ENCODE results near the gene TMEM82.

TMEM82 gene

GRCh38 chr1:15758953-15759661 is 16.8 kb downstream of the TMEM82 start:
- TF ChIP-seq TAF1 (IDR thresholded peaks at IDR 0.05; ENCODE audit: low read depth), result peak; percentile 28; the same call in 1 of the 2 replicates
- TF ChIP-seq MAX (IDR thresholded peaks at IDR 0.05), result 0 out of 2 replicates have a peak, but pooled peaks have one; percentile 24
- no peak for TF ChIP-seq CREB1 (IDR thresholded peaks at IDR 0.05; ENCODE audit: low read depth)
- peak; percentile 83 for TF ChIP-seq ZBTB7A (IDR thresholded peaks at IDR 0.05; ENCODE audit: low read depth)

- TF ChIP-seq REST (IDR thresholded peaks at IDR 0.05; ENCODE audit: low read depth), result no peak
- TF ChIP-seq EGR1 (IDR thresholded peaks at IDR 0.05), result no peak
- no peak for TF ChIP-seq TAF1 (IDR thresholded peaks at IDR 0.05; ENCODE audit: low read depth)
- no peak for TF ChIP-seq NFIC (IDR thresholded peaks at IDR 0.05)
- TF ChIP-seq TEAD4 (IDR thresholded peaks at IDR 0.05), result no peak
- no peak for TF ChIP-seq ZBTB7A (IDR thresholded peaks at IDR 0.05; ENCODE audit: low read depth)
- TF ChIP-seq YY1 (IDR thresholded peaks at IDR 0.05; ENCODE audit: low read depth), result no peak
- no peak for TF ChIP-seq CREB1 (IDR thresholded peaks at IDR 0.05; ENCODE audit: low read depth)
- no peak for TF ChIP-seq CEBPB (IDR thresholded peaks at IDR 0.05)
- TF ChIP-seq EP300 (IDR thresholded peaks at IDR 0.05; ENCODE audit: borderline replicate concordance), result no peak
- no peak for TF ChIP-seq MAX (IDR thresholded peaks at IDR 0.05)
- TF ChIP-seq RAD21 (IDR thresholded peaks at IDR 0.05; ENCODE audit: low read depth), result no peak
- TF ChIP-seq FOXM1 (IDR thresholded peaks at IDR 0.05; ENCODE audit: borderline replicate concordance, low read depth), result no peak
- TF ChIP-seq TCF12 (IDR thresholded peaks at IDR 0.05; ENCODE audit: low read depth), result no peak
- TF ChIP-seq, protein P1, sequence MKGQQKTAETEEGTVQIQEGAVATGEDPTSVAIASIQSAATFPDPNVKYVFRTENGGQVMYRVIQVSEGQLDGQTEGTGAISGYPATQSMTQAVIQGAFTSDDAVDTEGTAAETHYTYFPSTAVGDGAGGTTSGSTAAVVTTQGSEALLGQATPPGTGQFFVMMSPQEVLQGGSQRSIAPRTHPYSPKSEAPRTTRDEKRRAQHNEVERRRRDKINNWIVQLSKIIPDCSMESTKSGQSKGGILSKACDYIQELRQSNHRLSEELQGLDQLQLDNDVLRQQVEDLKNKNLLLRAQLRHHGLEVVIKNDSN (IDR thresholded peaks at IDR 0.05), result no peak
These were observed 18.4 kb downstream of the TMEM82 start for GRCh38 chr1:15760520-15761211.

GRCh38 chr1:15761366-15762128 is 19.2 kb downstream of the TMEM82 start:
- TF ChIP-seq CEBPB (IDR thresholded peaks at IDR 0.05) (no peak), CREB1 (IDR thresholded peaks at IDR 0.05; ENCODE audit: low read depth) (no peak), NFIC (IDR thresholded peaks at IDR 0.05) (no peak), TCF12 (IDR thresholded peaks at IDR 0.05; ENCODE audit: low read depth) (no peak), TEAD4 (IDR thresholded peaks at IDR 0.05) (no peak), FOXM1 (IDR thresholded peaks at IDR 0.05; ENCODE audit: borderline replicate concordance, low read depth) (no peak), YY1 (IDR thresholded peaks at IDR 0.05; ENCODE audit: low read depth) (no peak), MAX (IDR thresholded peaks at IDR 0.05) (no peak), EP300 (IDR thresholded peaks at IDR 0.05; ENCODE audit: borderline replicate concordance) (no peak), RAD21 (IDR thresholded peaks at IDR 0.05; ENCODE audit: low read depth) (no peak)
- TF ChIP-seq, protein P1 (IDR thresholded peaks at IDR 0.05), result no peak

- TF ChIP-seq NFIC (IDR thresholded peaks at IDR 0.05) (no peak), TEAD4 (IDR thresholded peaks at IDR 0.05) (no peak), CEBPB (IDR thresholded peaks at IDR 0.05) (no peak), YY1 (IDR thresholded peaks at IDR 0.05; ENCODE audit: low read depth) (no peak), FOXM1 (IDR thresholded peaks at IDR 0.05; ENCODE audit: borderline replicate concordance, low read depth) (no peak), REST (IDR thresholded peaks at IDR 0.05; ENCODE audit: low read depth) (no peak), EGR1 (IDR thresholded peaks at IDR 0.05) (no peak), MAX (IDR thresholded peaks at IDR 0.05) (no peak), RAD21 (IDR thresholded peaks at IDR 0.05; ENCODE audit: low read depth) (no peak), EP300 (IDR thresholded peaks at IDR 0.05; ENCODE audit: borderline replicate concordance) (no peak), ZBTB7A (IDR thresholded peaks at IDR 0.05; ENCODE audit: low read depth) (no peak), TAF1 (IDR thresholded peaks at IDR 0.05; ENCODE audit: low read depth) (no peak)
- TF ChIP-seq, protein P1 (IDR thresholded peaks at IDR 0.05), result no peak
These were observed 20.2 kb downstream of the TMEM82 start for GRCh38 chr1:15762546-15762945.
